ENCODE results near the gene GRM4.

Gene GRM4

GRCh38 chr6:34022250-34022872 lies 123.5 kb downstream of the GRM4 start:
- no peak for TF ChIP-seq CTCF (IDR thresholded peaks at IDR 0.05; ENCODE audit: low read depth, low read length, missing control alignments)
- no peak overlapping the region for H3K4me3 ChIP-seq (ENCODE audit: low read depth, low read length)
- no peak for DNase-seq (ENCODE audit: low read depth)

GRCh38 chr6:34021554-34022190 lies 124.2 kb downstream of the GRM4 start:
- no peak overlapping the region for H3K4me3 ChIP-seq (ENCODE audit: low read depth, low read length)
- DNase-seq (ENCODE audit: low read depth), result no peak
- TF ChIP-seq CTCF (IDR thresholded peaks at IDR 0.05; ENCODE audit: low read depth, low read length, missing control alignments), result no peak

- no peak for DNase-seq (ENCODE audit: low read depth)
- no peak overlapping the region for H3K4me3 ChIP-seq (ENCODE audit: low read depth, low read length)
- no peak for TF ChIP-seq CTCF (IDR thresholded peaks at IDR 0.05; ENCODE audit: low read depth, low read length, missing control alignments)
Observed at GRCh38 chr6:34020807-34021553, 124.9 kb downstream of the GRM4 start.

- TF ChIP-seq CTCF (IDR thresholded peaks at IDR 0.05; ENCODE audit: low read depth, low read length, missing control alignments), result no peak
- DNase-seq (ENCODE audit: low read depth), result no peak
- no peak overlapping the region for H3K4me3 ChIP-seq (ENCODE audit: low read depth, low read length)
Observed at GRCh38 chr6:34020278-34020677, 125.6 kb downstream of the GRM4 start.

- TF ChIP-seq CTCF (IDR thresholded peaks at IDR 0.05; ENCODE audit: low read depth, low read length, missing control alignments), result no peak
- H3K4me3 ChIP-seq (ENCODE audit: low read depth, low read length), result no peak overlapping the region
- DNase-seq (ENCODE audit: low read depth), result no peak
Observed at GRCh38 chr6:34018961-34019606, 126.8 kb downstream of the GRM4 start.

GRCh38 chr6:34018026-34018425 lies 127.9 kb downstream of the GRM4 start:
- H3K4me3 ChIP-seq (ENCODE audit: low read depth, low read length), result no peak overlapping the region
- no peak for TF ChIP-seq CTCF (IDR thresholded peaks at IDR 0.05; ENCODE audit: low read depth, low read length, missing control alignments)
- DNase-seq (ENCODE audit: low read depth), result no peak
